OCI-LY1 (cell line): Measurements from ENCODE around the gene RGS11.

Experiments
- H2AFZ ChIP-seq: fragments of 200-600 bp; sonication (generic), shearing (Covaris generic); 2 replicates; pipeline ENCODE4 v1.6.0; 2014; ENCODE audit warnings: antibody characterized with exemption, mild to moderate bottlenecking, low read length
- H3F3A ChIP-seq: fragments of 200-600 bp; sonication (generic), shearing (Covaris generic); 2 replicates; pipeline ENCODE4 v1.6.0; 2014; ENCODE audit warnings: mild to moderate bottlenecking, antibody characterized with exemption, low read length, moderate library complexity; ENCODE audit not compliant: insufficient read depth
- H3K27ac ChIP-seq: fragments of 200-600 bp; sonication (generic); 2 replicates; pipeline ENCODE4 v1.5.1; 2014; ENCODE audit warnings: low read length, mixed run types, mild to moderate bottlenecking, low read depth; ENCODE audit not compliant: poor library complexity, severe bottlenecking
- H3K27me3 ChIP-seq: fragments of 200-600 bp; sonication (generic); 2 replicates; pipeline ENCODE4 v1.6.0; 2014; ENCODE audit warnings: antibody characterized with exemption, mild to moderate bottlenecking, low read length, moderate library complexity; ENCODE audit not compliant: insufficient read depth
- H3K36me3 ChIP-seq: fragments of 200-600 bp; sonication (generic); 2 replicates; pipeline ENCODE4 v1.6.1; 2014; ENCODE audit warnings: mild to moderate bottlenecking, antibody characterized with exemption, low read length, moderate library complexity, mixed read lengths; ENCODE audit not compliant: insufficient read depth
- H3K4me1 ChIP-seq: fragments of 200-600 bp; sonication (generic); 2 replicates; pipeline ENCODE4 v1.5.1; 2014; ENCODE audit warnings: mild to moderate bottlenecking, low read length, moderate library complexity; ENCODE audit not compliant: insufficient read depth, severe bottlenecking
- H3K4me2 ChIP-seq: fragments of 200-600 bp; sonication (generic), shearing (Covaris generic); 2 replicates; pipeline ENCODE4 v1.6.1; 2014; ENCODE audit warnings: low read length
- H3K4me3 ChIP-seq: fragments of 200-600 bp; sonication (generic); 2 replicates; pipeline ENCODE4 v1.5.1; 2014; ENCODE audit warnings: low read length, low read depth, mild to moderate bottlenecking, mixed read lengths; ENCODE audit not compliant: poor library complexity, severe bottlenecking
- H3K79me2 ChIP-seq: fragments of 200-600 bp; shearing (Covaris generic); 2 replicates; pipeline ENCODE4 v1.6.1; 2016; ENCODE audit warnings: mixed run types, low read length, mixed read lengths; ENCODE audit not compliant: insufficient read depth
- H3K9ac ChIP-seq: fragments of 200-600 bp; sonication (generic), shearing (Covaris generic); 2 replicates; pipeline ENCODE4 v1.6.1; 2014; ENCODE audit warnings: mild to moderate bottlenecking, low read length, mixed read lengths
- H3K9me2 ChIP-seq: fragments of 200-600 bp; sonication (generic), shearing (Covaris generic); 2 replicates; pipeline ENCODE4 v1.6.1; 2014; ENCODE audit warnings: low read depth, mild to moderate bottlenecking, low read length, mixed read lengths
- H3K9me3 ChIP-seq: fragments of 200-600 bp; shearing (Covaris generic); 2 replicates; pipeline ENCODE4 v1.6.1; 2014; ENCODE audit warnings: low read length, mixed read lengths
- H4K20me1 ChIP-seq: fragments of 200-600 bp; sonication (generic), shearing (Covaris generic); 2 replicates; pipeline ENCODE4 v1.6.0; 2016; ENCODE audit warnings: mild to moderate bottlenecking, low read length; ENCODE audit not compliant: insufficient read depth
- EZH2 ChIP-seq: fragments of 200-600 bp; sonication (generic), shearing (Covaris generic); IDR thresholded peaks from 2 replicates; pipeline ENCODE4 v1.8.0; 2017; ENCODE audit warnings: borderline replicate concordance, mixed run types, mild to moderate bottlenecking, antibody characterized with exemption, low read length, moderate library complexity, mixed read lengths
- TF ChIP-seq, protein P1 (sequence below): fragments of 200-600 bp; sonication (generic), shearing (Covaris generic); IDR thresholded peaks from 2 replicates; pipeline ENCODE4 v1.5.1; 2017; ENCODE audit warnings: mild to moderate bottlenecking, antibody characterized with exemption, low read length, moderate library complexity, mixed read lengths

The RGS11 gene

DNA sequence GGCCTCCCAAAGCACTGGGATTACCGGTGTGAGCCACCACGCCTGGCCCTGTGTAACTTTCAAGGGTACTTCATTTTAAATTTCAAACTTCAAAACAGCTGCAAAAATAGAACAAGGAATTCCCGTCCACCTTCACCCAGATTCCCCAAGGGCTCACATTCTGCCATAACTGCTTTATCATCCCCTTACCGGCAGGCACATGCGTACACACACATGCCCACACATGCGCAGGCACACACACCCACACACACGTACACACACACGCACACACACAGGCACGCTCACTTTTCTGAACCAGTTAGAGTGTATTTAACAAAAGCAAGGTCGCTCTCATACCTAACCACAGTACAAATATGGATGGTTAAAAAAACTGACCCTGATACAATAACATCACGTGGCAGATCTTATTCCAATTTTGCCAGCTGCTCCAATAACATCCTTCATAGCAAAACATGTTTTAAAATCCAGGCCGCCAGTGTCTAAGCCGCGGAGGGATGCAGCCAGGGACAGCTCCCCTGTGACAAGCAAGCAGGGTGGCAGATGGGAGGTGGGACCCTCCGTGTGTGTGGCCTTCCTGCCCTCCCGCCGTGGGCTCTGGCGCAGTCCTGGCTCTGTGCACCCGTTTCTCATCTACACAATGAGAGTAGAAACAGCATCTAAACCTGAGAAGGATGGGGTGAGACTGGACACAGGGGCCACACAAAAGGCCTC is 30.3 kb upstream of the RGS11 start:
- Histone ChIP-seq H2AFZ (no peak overlapping the region), H4K20me1 (no peaks in the 10 kb centered on the region), H3K4me2 (no peak overlapping the region), H3K27ac (no peak overlapping the region), H3F3A (no peaks in the 10 kb centered on the region), H3K27me3 (no peaks in the 10 kb centered on the region), H3K4me1 (peaks cover 21% of the 10 kb centered on the region), H3K79me2 (no peaks in the 10 kb centered on the region), H3K9ac (no peak overlapping the region), H3K9me3 (no peaks in the 10 kb centered on the region), H3K9me2 (no peaks in the 10 kb centered on the region), H3K4me3 (no peak overlapping the region), H3K36me3 (peaks cover 18% of the 10 kb centered on the region; the same call in 1 of the 2 replicates)
- no peak for TF ChIP-seq EZH2
- TF ChIP-seq, protein P1, sequence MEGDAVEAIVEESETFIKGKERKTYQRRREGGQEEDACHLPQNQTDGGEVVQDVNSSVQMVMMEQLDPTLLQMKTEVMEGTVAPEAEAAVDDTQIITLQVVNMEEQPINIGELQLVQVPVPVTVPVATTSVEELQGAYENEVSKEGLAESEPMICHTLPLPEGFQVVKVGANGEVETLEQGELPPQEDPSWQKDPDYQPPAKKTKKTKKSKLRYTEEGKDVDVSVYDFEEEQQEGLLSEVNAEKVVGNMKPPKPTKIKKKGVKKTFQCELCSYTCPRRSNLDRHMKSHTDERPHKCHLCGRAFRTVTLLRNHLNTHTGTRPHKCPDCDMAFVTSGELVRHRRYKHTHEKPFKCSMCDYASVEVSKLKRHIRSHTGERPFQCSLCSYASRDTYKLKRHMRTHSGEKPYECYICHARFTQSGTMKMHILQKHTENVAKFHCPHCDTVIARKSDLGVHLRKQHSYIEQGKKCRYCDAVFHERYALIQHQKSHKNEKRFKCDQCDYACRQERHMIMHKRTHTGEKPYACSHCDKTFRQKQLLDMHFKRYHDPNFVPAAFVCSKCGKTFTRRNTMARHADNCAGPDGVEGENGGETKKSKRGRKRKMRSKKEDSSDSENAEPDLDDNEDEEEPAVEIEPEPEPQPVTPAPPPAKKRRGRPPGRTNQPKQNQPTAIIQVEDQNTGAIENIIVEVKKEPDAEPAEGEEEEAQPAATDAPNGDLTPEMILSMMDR: no peak

DNA sequence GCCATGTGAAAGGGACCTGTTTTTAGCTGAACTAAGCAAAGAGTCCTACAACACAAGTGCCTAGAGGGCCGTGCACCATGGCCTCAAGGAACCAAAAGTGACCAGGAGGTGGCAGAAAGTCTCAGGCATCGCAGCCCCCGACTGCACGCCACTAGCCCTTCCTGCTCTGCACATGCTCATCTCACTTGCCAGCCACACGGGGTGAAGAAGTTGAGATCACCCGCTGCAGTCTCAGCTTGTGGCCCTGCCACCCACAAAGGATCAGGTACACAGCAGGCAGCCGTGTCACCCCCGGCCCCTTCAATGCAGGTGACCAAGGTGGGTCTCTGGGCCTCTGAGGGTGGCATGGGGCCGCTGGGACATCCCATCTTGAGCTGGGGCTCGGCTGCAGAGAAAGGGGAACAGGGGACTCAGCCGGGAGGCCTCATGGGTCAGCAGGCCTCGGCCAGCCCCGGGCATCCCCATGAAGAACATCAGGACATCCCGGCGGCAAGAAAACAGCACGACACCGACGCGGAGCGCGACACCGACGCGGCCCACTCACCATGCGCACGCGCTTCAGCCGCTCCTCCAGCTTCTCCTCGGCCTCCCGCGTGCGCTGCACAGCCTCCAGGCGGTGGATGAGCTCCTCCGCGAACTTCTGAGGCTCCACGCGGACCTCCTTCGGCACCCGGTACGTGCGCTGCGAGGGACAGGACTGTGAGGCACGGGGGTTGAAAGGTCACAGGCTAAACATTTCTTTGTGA is 28.2 kb upstream of the RGS11 start:
- TF ChIP-seq, protein P1: 0 out of 2 replicates have a peak, but pooled peaks have one; percentile 6
- TF ChIP-seq EZH2: no peak
- Histone ChIP-seq H3K36me3 (peaks cover 18% of the 10 kb centered on the region), H3K4me3 (no peak overlapping the region), H4K20me1 (no peaks in the 10 kb centered on the region), H3K4me1 (peaks cover 11% of the 10 kb centered on the region), H3K79me2 (no peaks in the 10 kb centered on the region), H2AFZ (no peak overlapping the region), H3F3A (no peaks in the 10 kb centered on the region), H3K27me3 (no peaks in the 10 kb centered on the region), H3K9me2 (no peaks in the 10 kb centered on the region), H3K9ac (no peak overlapping the region), H3K9me3 (no peaks in the 10 kb centered on the region), H3K4me2 (no peak overlapping the region), H3K27ac (no peak overlapping the region)

DNA sequence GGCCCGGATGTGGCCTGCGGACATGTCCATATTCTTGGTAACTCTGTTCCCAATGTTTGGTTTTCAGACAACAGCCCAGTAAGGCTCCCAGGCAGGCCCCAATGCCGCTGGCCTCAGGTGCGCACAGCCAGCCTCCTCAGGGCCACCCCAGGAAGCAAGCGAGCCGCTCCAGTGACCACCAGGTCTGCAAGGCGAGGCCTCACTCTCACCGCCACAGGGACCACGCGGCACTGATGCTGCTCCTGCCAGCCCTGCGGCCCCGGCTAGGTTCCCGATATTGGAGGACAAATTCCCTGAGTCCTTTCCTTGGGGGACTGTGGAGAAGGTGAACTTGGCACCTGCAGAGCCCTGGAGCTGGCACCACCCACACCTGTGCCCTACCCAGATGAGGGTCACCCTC is 26.2 kb upstream of the RGS11 start:
- no peak overlapping the region for H3K27ac ChIP-seq

More for the DNA sequence above, 26.2 kb upstream of the RGS11 start:
- Histone ChIP-seq H3K36me3 (peaks cover 23% of the 10 kb centered on the region), H3K4me1 (no peaks in the 10 kb centered on the region), H3K9me2 (no peaks in the 10 kb centered on the region), H3F3A (no peaks in the 10 kb centered on the region), H3K9me3 (no peaks in the 10 kb centered on the region), H2AFZ (no peak overlapping the region), H3K27me3 (no peaks in the 10 kb centered on the region), H3K4me3 (no peak overlapping the region), H3K4me2 (no peak overlapping the region), H3K9ac (no peak overlapping the region), H4K20me1 (no peaks in the 10 kb centered on the region), H3K79me2 (no peaks in the 10 kb centered on the region)
- TF ChIP-seq, protein P1: no peak
- no peak for TF ChIP-seq EZH2
